NCI-H2227 (cell line): ENCODE results near the gene FAIM2.

Source experiments
- DNase-seq: peaks from one replicate; lab custom pipeline; 2025; ENCODE audit not compliant: unreplicated experiment; lab: John Stamatoyannopoulos, UW

Gene FAIM2

DNA sequence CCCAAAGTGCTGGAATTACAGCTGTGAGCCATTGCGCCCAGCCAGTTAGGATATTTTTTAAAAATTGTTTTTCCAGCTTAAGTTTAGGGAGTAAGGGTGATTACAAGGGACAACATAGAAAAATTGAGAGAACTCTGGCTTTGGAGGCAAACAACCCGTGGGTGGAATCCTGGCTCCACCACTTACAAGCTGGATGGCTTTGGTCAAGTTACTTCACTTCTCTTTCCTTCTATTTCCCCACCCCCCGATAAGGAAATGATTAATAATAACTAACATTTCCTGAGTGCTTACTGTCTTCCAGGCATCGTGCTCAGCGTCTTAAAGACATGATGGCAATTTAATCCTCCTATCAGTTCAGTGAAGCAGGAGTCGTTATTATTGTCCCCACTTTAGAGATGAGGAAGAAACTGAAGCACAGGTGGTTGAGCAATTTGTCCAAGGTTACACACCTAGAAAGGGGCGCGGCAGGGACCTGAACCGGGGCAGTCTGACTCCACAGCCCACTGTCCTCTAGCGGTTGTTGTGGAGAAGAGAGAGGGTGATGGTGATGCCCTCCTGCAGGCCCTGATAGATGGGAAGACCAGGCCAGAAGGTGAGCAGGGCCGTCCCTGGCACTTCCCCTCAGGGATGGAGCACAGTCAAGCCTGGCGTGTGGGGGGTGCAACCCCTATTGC lies 16.7 kb upstream of the FAIM2 start:
- no peak for DNase-seq

DNA sequence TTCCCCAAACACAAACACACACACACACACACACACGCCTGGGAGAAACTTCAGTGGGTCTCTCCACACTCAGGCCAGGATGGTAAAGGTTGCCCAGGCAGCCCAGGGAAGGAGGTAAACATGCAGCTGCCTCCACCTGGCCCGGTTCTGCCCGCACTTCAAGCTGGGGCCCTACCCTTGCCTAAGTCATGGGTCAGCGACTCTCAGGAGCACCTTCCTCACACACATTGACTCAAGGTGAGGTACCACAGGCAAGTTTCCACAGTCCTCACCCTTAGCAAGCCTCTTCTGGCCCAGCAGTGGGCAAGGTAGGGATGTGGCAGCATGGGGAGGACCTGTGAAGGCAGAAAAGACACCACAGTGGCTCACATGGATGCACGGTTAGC lies 14.1 kb upstream of the FAIM2 start:
- DNase-seq, result no peak

DNA sequence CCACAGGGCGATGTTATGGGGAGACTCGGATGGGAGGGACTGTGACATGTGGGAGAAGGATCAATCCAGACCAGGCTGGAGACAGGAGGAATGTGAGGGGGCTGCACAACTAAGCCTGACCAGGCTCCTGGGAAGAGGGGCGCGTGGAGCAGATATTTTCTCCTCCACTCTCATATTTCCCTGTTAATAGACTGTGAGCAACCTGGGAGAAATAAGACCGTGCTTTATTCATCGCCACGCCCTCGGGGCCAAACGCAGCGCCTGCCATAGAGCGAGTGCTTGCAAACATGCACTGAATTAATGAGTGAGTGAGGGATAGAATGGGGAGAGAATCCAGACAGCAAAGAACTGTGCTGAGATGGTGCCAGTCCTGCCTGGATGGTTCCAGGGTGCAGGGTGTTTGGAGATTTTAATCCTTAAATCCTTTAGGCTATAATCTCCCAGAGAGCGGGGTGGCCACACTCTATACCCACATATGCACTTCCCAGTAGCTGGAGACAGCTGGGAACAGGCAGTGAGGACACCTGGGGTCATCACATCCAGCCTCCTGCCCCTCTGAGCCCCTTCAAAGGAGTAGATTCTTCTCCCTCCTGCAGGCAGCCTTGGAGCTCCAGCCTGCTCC lies 13.6 kb upstream of the FAIM2 start:
- DNase-seq, result no peak

DNA sequence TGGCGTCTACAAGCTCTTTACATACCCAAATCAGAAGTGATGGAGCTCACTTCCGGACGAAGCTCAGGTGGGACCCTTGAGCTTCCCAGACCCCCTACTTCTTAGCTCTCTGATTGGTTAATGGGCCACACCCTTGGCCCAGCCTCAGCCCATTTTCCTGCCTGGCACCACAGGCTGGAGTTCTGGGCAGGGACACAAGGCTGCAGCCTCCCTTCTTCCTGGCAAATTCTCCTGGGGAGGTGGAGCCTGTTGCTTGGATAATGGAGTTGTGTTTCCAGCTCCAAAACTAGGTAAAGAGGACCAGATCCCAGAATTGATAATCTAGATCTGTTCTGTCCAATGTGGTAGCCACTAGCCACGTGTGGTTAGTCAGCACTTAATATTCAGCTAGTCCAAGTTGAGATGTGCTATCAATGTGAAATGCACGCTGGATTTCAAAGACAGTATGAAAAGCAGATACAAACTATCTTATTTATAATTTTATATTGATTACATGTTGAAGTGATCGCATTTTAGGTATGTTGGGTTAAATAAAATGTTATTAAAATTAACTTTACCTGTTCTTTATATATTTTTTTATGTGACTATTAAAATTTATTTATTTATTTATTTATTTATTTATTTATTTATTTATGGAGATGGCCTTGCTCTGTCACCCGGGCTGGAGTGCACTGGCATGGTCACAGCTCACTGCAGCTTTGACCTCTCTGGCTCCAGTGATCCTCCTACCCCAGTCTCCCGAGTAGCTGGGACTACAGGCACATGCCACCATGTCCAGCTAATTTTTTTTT lies 12.6 kb upstream of the FAIM2 start:
- no peak for DNase-seq

DNA sequence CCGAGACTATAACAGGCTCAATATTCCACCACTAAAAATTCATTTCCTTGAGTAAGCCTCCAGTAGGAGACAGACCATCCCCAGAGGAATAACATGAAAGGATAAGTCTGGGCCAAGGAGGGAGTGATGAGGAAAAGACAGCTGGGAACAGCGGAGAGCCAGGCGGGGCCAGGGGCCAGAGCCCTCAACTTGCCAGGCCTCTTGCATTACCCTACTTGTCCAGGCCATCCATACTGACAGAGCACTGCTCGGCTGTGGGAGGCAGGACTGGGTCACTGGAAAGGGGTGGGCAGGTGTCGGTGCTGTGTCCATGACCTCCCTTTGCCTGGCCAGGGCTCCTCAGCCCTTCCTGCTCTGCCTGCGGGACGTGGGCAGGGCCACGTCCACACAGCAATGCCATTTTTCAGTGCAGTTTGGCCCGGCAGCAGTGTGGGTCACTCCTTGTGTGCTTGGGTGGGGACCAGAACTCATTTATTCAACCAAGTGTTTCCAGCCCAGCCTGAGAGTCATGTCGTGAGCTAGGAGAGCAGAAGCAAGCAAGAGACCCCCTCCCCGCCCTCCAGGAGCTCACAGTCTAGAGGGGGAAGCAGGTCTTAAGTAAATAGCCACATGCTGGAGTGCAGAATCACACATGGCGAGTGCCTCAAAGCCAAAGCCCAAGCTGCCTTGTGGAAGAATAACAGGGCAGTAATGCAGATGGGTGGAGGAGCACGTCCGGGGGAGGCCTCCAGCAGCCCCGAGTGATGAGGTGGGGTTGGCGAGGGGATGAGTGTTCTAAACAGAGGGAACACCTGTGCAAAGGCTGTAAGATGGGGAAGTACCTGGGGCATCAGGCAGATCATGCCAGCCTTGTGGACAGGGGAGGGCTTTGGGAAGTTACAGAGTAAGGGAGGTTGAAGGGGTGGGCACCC lies 8.9 kb upstream of the FAIM2 start:
- DNase-seq, result no peak

DNA sequence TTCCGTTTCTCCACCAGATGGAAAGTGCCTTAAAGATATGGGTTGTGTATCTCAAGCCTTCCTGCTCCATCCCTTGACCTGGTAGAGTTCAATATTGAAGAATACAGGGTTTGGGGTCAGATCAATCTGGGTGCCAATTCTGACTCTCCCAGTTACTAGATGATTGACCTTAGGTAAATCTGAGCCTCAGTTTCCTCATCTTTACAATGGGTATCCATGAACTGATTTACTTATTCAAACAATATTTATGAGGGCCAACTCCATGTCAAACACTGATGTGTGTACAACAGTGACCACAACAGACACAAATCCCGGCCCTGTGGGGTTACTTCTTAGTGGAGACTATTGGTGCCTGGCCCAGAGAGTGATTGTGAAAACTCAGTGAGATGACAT lies 7.5 kb upstream of the FAIM2 start:
- no peak for DNase-seq

DNA sequence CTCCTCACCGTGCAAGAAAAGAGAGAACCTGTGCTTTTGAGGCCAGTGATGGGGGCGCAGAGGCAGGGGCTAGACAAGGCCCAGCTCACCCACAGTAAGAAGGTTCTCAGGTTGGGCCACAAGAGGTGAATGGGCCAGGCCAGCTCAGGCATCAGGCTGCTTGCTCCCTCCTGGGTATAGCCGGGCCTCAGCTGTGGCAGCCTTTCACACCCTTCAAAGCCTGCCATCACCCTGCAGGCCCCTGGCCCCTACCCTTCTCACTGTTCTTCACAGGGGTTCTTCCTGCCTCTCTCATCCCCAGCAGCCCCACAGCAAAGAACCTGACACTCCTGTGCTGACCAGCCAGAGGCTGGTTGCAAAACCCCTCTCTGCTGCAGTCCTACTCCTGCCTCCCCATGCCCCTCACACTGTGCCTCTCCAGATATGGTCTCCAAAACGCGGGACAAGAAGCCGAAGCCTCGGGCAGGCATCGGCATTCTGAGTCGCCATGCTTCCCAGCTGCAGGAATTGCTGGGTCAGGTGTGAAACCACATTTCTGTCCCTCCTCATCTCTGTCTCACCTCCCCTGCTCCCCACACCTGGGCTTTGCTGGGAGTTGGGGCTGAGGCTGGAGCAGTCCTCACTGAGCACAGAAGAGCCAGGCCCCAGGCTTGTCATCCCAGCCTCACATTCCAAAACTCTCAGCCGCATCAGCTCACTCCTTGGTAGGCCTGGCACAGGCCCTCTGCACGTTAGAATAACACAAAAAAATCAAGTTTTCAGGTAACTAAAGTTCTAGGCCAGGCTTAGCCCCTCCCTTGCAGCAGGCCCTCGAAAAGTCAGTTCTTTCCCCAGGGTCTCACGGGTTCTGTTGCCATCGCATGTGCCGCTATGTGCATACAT lies 6.9 kb upstream of the FAIM2 start:
- no peak for DNase-seq

DNA sequence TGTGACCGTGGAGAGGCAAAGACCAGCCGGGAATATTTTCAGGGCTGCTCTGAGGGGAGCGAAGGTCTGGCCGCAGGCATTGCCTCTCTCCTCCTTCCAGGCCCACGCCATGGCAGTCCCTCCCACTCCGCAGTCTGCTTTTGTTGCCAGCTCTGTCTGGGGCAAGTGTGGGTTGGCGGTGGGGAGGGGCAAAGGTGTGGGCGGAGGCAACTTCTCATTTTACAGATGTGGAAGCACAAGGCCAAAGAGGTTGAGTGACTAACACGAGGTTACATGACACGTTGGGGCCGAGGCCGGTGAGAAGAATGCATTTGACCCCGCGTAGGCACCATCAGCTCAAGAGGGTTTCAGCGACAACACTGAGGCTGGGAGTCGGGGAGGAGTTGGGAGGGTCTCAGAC lies 6.1 kb upstream of the FAIM2 start:
- peak; percentile 17 for DNase-seq

DNA sequence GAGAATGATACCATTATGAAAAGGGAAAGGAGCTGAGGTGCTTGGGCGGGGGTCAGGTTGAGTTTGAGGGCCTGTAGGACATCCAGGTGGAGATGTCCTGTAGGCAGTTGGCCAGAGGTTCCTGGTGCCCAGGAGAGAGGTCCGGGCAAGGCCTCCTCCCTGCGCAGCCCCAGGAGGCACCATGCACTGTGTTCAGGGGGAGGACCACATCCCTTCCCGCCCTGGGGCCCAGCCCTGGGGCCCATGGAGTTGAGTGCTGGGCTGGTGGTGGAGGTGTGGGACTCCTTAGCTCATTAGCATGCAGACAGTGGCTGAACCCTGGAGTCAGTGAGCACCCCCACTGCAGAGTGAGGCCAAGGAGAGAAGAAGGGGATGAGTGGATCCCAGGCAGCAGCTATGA lies 5.7 kb upstream of the FAIM2 start:
- DNase-seq, result no peak

DNA sequence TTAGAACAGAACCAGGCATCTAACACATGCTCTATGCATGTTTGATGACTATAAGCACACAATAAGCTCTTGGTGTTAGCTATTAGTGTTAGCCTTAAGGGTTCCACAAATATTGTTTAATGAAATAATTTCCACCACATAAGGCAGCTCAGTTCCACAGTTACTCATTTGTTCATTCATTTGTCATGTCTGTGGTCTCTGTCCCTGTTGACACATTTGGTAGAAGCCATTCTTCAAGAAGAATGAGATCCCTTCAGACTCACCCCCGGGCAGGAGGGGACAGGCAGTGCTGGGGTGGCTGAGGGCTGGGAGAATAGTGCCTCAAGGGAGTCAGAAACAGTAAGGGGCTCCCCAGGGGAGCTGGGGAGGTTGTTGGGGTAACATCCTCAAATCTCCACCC lies 3.7 kb upstream of the FAIM2 start:
- DNase-seq, result no peak

DNA sequence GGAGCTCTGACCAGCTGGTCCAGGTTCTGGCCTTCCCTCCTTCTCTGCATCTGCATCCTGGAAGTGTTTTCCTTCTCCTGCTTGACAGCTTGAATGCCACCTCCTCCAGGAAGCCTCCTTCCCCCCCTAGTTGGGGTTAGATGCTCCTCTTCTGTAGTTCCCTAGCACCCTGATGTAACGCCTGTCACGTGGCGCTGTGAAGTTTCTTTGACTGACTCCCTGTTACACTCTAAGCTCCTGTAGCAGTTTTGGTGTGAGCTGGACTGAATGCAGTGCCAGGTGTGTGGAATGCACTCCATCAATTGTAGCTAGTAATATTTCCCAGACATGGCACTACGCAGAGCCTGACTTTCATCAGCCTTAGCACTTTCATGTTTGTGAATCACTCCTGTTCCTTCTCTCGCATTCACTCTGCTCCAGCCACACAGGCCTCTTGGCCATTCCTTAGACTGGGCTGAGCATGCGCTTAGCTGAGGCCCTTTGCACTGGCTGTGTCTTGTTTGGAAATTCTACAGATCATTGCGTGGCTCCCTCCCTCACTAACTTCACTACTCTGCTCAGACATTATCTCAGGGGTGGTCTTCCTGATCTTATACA lies 2.1 kb upstream of the FAIM2 start:
- DNase-seq, result no peak

DNA sequence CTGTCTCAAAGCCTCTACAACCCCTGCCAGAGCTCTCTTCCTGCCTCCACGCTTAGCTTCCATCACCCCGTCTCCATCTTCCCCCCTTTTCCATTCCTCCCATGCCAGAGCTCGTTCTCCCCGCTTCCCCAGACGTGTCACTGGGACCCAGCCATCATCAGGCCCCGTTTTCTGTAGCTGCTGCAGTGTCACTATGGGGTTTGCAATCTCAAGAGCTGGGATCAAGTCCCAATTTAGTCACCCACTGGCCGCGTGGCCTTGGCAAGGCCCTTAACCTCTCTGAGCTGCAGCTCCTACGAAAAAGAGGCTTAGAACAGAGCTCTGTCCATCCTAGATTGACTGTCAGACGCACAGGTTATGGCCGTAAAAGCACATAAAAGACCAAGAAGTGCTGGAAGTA lies 901 bp upstream of the FAIM2 start:
- no peak for DNase-seq

DNA sequence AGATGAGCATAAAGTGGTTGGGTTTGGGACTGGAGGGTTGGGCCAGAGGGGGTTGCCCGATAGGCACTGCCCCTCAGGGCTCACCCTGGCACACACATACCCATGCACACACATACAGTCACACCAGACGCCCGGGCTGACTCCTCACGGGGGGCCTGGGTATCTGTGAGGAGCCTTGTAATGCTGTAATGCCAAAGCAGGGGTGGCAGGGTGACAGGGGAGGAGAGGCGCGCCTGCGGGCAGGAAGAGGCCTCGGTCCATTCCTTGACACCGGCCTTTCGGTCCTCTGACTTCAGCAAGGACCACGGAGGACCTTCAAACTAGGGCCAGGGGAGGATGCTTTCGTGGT lies 375 bp downstream of the FAIM2 start:
- DNase-seq, result no peak

DNA sequence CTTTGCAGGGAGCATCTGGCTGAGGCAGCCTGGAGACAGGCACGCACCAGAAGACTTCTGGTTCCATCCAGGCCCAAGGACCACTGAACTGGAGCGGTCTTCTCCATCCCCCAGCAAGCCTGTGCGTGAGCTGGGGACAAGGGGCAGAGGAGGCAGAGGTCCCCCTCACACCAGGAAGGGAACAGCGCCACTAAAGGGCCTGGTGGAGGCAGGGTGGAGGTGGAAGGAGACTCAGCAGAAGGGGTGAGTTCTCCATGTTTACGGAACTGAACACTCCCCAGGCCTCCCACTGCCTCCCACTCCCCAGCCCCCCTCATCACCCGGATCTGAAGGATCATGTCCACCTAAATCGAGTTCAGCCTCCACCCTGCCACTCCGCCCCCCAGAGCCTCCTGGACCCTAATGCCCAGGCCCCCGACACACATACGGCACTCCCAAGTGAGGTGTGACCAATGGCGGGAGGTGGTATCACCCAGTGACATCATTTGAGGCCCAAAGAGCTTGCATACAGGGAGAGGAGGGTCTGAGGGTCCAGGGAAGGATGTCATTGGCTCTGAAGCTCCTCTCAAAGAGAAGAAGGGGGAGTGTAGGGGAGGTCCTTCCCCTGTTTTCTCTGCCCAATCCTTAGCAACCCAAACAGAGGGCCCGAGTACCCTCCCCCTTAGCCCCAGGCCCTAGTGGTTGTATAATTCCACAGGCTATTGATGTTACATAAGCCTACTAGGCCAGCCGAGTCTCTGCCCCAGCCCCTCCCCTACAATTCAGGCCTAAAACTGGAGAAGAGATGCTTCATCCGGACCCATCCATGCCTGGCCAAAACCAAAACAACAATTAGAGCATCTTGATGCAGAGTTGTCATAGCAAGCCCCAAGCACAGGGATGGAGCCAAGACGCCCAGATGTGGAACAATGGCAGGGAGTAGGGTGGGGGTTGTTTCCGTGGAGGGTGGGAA lies 1.0 kb downstream of the FAIM2 start:
- peak; percentile 89 for DNase-seq

DNA sequence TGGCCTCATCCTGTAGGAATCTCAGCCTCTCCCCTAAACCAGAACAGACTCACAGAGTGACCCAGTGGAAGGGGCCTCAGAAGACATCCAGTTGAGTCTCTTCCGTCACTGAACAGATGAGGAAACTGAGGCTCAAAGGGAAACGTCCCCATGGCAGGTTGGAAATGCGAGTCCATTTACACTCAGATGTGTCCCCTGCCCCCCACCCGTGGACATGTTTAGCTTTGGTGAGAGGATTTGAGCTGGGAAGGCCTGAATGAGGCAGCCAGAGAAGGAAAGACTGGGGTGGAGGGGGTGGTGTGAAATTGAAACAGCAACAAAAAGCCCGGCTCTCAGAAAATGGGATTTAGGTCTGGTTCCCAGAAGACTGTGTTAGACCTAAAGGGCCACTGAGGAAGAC lies 1.7 kb downstream of the FAIM2 start:
- DNase-seq, result no peak

DNA sequence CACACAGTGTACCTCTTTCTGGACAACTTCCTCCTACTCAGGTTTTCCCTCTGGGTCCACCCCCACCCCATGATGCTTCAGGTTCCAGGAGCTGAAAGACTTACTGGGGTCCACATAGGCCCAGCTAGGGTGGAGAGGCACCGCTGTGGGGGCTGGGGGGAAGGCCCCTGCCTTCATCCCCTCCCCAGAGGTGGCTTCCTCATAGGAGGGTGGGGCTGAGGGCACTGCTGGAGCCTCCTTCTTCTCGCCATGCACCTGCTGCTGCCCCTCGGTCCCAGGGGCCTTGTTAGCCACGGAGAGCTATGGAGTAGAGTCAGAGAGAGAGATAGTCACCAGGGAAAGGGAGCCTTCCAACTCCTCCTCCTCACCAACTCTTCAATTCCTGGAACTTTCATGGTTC lies 2.7 kb downstream of the FAIM2 start:
- DNase-seq, result no peak

DNA sequence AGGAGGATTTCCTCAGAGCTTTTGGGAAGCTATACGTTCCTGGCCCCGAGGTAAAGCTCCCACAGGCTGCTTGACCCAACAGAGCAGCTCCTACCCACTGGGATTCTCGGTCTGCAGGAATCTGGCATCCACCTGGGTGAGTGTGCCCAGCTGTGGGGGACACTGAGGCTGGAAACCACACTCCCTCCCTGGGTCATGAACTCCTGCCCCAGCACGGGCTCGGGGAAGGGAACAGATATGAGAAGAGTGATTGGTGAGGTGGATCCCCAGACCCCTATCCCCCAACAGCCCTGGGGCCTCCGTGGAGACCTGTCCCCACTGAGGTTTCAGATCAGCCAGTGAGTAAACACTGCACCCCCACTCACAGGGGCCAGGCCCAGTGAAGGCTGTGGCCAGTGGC lies 3.3 kb downstream of the FAIM2 start:
- no peak for DNase-seq

DNA sequence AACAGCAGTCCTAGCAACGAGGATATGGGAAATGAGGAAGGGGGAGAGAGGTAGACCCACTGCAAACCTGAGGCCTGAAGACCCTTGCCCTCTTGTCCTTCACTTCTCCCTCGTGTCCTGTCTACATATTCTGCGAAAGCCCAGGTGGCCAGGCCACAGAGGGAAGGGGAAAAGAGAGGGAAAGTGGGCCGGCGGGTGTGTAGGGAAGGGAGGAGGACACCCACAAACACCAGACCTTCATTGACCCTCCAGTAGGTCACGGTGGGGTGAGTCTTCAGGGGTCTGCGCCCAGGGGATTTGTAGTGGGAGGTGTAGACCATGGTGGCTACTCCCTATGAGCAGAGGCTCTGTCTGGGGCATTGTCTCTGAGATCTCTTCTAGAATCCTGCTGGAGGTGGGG lies 3.8 kb downstream of the FAIM2 start:
- DNase-seq, result no peak

DNA sequence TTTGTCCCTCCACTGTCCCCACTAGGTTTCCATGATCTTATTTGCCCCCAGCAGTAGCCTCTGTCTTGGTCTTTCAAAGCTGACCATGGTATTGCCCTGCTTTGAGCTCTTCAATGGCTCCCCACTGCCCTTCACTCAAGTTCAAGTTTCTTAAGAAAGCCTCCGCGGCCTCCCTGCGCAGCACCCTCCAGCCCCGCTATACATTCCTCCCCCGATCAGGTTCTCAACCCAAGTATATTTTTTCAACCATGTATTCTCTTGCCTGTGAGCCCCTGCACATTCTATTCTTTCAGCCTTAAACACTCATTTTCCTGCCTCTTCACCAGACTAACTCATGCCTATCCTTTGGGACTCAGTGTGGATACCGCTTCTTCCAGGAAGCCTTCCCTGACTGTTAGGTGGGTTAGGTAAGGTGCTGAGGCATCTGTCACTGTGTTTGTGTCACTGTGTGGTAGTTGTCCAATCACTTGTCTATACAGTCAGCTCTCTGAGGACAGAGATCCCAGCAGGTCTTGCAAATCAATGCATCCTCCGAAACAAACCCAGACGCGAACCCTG lies 4.3 kb downstream of the FAIM2 start:
- DNase-seq, result no peak
